ENCODE results near the gene TIMP1.

Gene TIMP1

GRCh38 chrX:47607091-47607490 lies 24.9 kb downstream of the TIMP1 start:
- H2AFZ ChIP-seq (ENCODE audit: low read length, unreplicated experiment) = no peak overlapping the region
- no peaks in the 10 kb centered on the region for H3K36me3 ChIP-seq (ENCODE audit: insufficient read depth, low read length)
- H3K27me3 ChIP-seq (ENCODE audit: insufficient read depth, low read length) = no peaks in the 10 kb centered on the region
- H3K4me1 ChIP-seq (ENCODE audit: control insufficient read depth, insufficient read depth, low read length, unreplicated experiment) = no peaks in the 10 kb centered on the region
- H3K79me2 ChIP-seq (ENCODE audit: control insufficient read depth, insufficient read depth, low read length, unreplicated experiment) = no peaks in the 10 kb centered on the region
- no peak overlapping the region for H3K4me3 ChIP-seq (ENCODE audit: low read depth, low read length)
- no peak overlapping the region for H3K27ac ChIP-seq (ENCODE audit: low read depth, low read length)

GRCh38 chrX:47608130-47608810 lies 26.0 kb downstream of the TIMP1 start:
- Histone ChIP-seq H3K79me2 (ENCODE audit: control insufficient read depth, insufficient read depth, low read length, unreplicated experiment) (no peaks in the 10 kb centered on the region), H3K4me1 (ENCODE audit: control insufficient read depth, insufficient read depth, low read length, unreplicated experiment) (no peaks in the 10 kb centered on the region), H3K27ac (ENCODE audit: low read depth, low read length) (no peak overlapping the region), H3K27me3 (ENCODE audit: insufficient read depth, low read length) (no peaks in the 10 kb centered on the region), H3K36me3 (ENCODE audit: insufficient read depth, low read length) (no peaks in the 10 kb centered on the region), H2AFZ (ENCODE audit: low read length, unreplicated experiment) (no peak overlapping the region), H3K4me3 (ENCODE audit: low read depth, low read length) (no peak overlapping the region)

- Histone ChIP-seq H3K36me3 (ENCODE audit: insufficient read depth, low read length) (no peaks in the 10 kb centered on the region), H3K27ac (ENCODE audit: low read depth, low read length) (no peak overlapping the region), H3K4me3 (ENCODE audit: low read depth, low read length) (no peak overlapping the region), H3K27me3 (ENCODE audit: insufficient read depth, low read length) (no peaks in the 10 kb centered on the region), H2AFZ (ENCODE audit: low read length, unreplicated experiment) (no peak overlapping the region), H3K4me1 (ENCODE audit: control insufficient read depth, insufficient read depth, low read length, unreplicated experiment) (no peaks in the 10 kb centered on the region), H3K79me2 (ENCODE audit: control insufficient read depth, insufficient read depth, low read length, unreplicated experiment) (no peaks in the 10 kb centered on the region)
Measured at GRCh38 chrX:47610511-47610910, 28.3 kb downstream of the TIMP1 start.

GRCh38 chrX:47611489-47611888 lies 29.3 kb downstream of the TIMP1 start:
- H3K4me3 ChIP-seq (ENCODE audit: low read depth, low read length) = no peak overlapping the region
- no peak overlapping the region for H2AFZ ChIP-seq (ENCODE audit: low read length, unreplicated experiment)
- no peaks in the 10 kb centered on the region for H3K36me3 ChIP-seq (ENCODE audit: insufficient read depth, low read length)
- H3K4me1 ChIP-seq (ENCODE audit: control insufficient read depth, insufficient read depth, low read length, unreplicated experiment) = no peaks in the 10 kb centered on the region
- H3K27me3 ChIP-seq (ENCODE audit: insufficient read depth, low read length) = no peaks in the 10 kb centered on the region
- no peaks in the 10 kb centered on the region for H3K79me2 ChIP-seq (ENCODE audit: control insufficient read depth, insufficient read depth, low read length, unreplicated experiment)
- no peak overlapping the region for H3K27ac ChIP-seq (ENCODE audit: low read depth, low read length)

- Histone ChIP-seq H2AFZ (ENCODE audit: low read length, unreplicated experiment) (no peak overlapping the region), H3K4me3 (ENCODE audit: low read depth, low read length) (no peak overlapping the region), H3K27me3 (ENCODE audit: insufficient read depth, low read length) (no peaks in the 10 kb centered on the region), H3K79me2 (ENCODE audit: control insufficient read depth, insufficient read depth, low read length, unreplicated experiment) (no peaks in the 10 kb centered on the region), H3K36me3 (ENCODE audit: insufficient read depth, low read length) (no peaks in the 10 kb centered on the region), H3K4me1 (ENCODE audit: control insufficient read depth, insufficient read depth, low read length, unreplicated experiment) (no peaks in the 10 kb centered on the region), H3K27ac (ENCODE audit: low read depth, low read length) (no peak overlapping the region)
Measured at GRCh38 chrX:47611926-47612325, 29.7 kb downstream of the TIMP1 start.

- Histone ChIP-seq H3K27ac (ENCODE audit: low read depth, low read length) (no peak overlapping the region), H2AFZ (ENCODE audit: low read length, unreplicated experiment) (no peak overlapping the region), H3K27me3 (ENCODE audit: insufficient read depth, low read length) (no peaks in the 10 kb centered on the region), H3K79me2 (ENCODE audit: control insufficient read depth, insufficient read depth, low read length, unreplicated experiment) (no peaks in the 10 kb centered on the region), H3K4me3 (ENCODE audit: low read depth, low read length) (no peak overlapping the region), H3K36me3 (ENCODE audit: insufficient read depth, low read length) (no peaks in the 10 kb centered on the region), H3K4me1 (ENCODE audit: control insufficient read depth, insufficient read depth, low read length, unreplicated experiment) (no peaks in the 10 kb centered on the region)
Measured at GRCh38 chrX:47612418-47612817, 30.2 kb downstream of the TIMP1 start.

- Histone ChIP-seq H3K27me3 (ENCODE audit: insufficient read depth, low read length) (no peaks in the 10 kb centered on the region), H3K4me1 (ENCODE audit: control insufficient read depth, insufficient read depth, low read length, unreplicated experiment) (no peaks in the 10 kb centered on the region), H2AFZ (ENCODE audit: low read length, unreplicated experiment) (no peak overlapping the region), H3K36me3 (ENCODE audit: insufficient read depth, low read length) (no peaks in the 10 kb centered on the region), H3K4me3 (ENCODE audit: low read depth, low read length) (no peak overlapping the region), H3K79me2 (ENCODE audit: control insufficient read depth, insufficient read depth, low read length, unreplicated experiment) (no peaks in the 10 kb centered on the region), H3K27ac (ENCODE audit: low read depth, low read length) (no peak overlapping the region)
Measured at GRCh38 chrX:47613082-47613481, 30.8 kb downstream of the TIMP1 start.

GRCh38 chrX:47614618-47615017 lies 32.4 kb downstream of the TIMP1 start:
- no peak overlapping the region for H3K27ac ChIP-seq (ENCODE audit: low read depth, low read length)
- H3K4me3 ChIP-seq (ENCODE audit: low read depth, low read length) = no peak overlapping the region
- no peaks in the 10 kb centered on the region for H3K79me2 ChIP-seq (ENCODE audit: control insufficient read depth, insufficient read depth, low read length, unreplicated experiment)
- no peaks in the 10 kb centered on the region for H3K36me3 ChIP-seq (ENCODE audit: insufficient read depth, low read length)
- H2AFZ ChIP-seq (ENCODE audit: low read length, unreplicated experiment) = no peak overlapping the region
- H3K27me3 ChIP-seq (ENCODE audit: insufficient read depth, low read length) = no peaks in the 10 kb centered on the region
- no peaks in the 10 kb centered on the region for H3K4me1 ChIP-seq (ENCODE audit: control insufficient read depth, insufficient read depth, low read length, unreplicated experiment)

GRCh38 chrX:47618923-47619485 lies 36.8 kb downstream of the TIMP1 start:
- Histone ChIP-seq H3K4me1 (ENCODE audit: control insufficient read depth, insufficient read depth, low read length, unreplicated experiment) (no peaks in the 10 kb centered on the region), H3K4me3 (ENCODE audit: low read depth, low read length) (0 out of 2 replicates have a peak overlapping the region, but pooled peaks have one; percentile 47), H3K79me2 (ENCODE audit: control insufficient read depth, insufficient read depth, low read length, unreplicated experiment) (no peaks in the 10 kb centered on the region), H3K27ac (ENCODE audit: low read depth, low read length) (no peak overlapping the region), H3K36me3 (ENCODE audit: insufficient read depth, low read length) (no peaks in the 10 kb centered on the region), H2AFZ (ENCODE audit: low read length, unreplicated experiment) (no peak overlapping the region), H3K27me3 (ENCODE audit: insufficient read depth, low read length) (no peaks in the 10 kb centered on the region)

- H3K4me3 ChIP-seq (ENCODE audit: low read depth, low read length) = peak within 1 kb of the TSS; percentile 47; the same call in 1 of the 2 replicates
- no peak within 1 kb of the TSS for H2AFZ ChIP-seq (ENCODE audit: low read length, unreplicated experiment)
Measured at GRCh38 chrX:47619486-47620302, 37.5 kb downstream of the TIMP1 start, which contains the start of gene SYN1. TSS of gene SYN1 (minus strand) at chrX:47619857. CDS start at chrX:47619728, 129 bp downstream.

More at GRCh38 chrX:47619486-47620302, 37.5 kb downstream of the TIMP1 start, which contains the start of gene SYN1:
- Histone ChIP-seq H3K27ac (ENCODE audit: low read depth, low read length) (no peak within 1 kb of the TSS), H3K79me2 (ENCODE audit: control insufficient read depth, insufficient read depth, low read length, unreplicated experiment) (no peaks in the 10 kb centered on the region), H3K36me3 (ENCODE audit: insufficient read depth, low read length) (no peaks in the 10 kb centered on the region), H3K4me1 (ENCODE audit: control insufficient read depth, insufficient read depth, low read length, unreplicated experiment) (no peaks in the 10 kb centered on the region), H3K27me3 (ENCODE audit: insufficient read depth, low read length) (no peaks in the 10 kb centered on the region)
